Activated CD8-positive, alpha-beta memory T cell treated with anti-CD3 and anti-CD28 coated beads, Interleukin-2, amount 50 U/mL, for 4 hours (primary cell): ENCODE data around the gene NBEA.

ENCODE experiments used
- DNase-seq: peaks from one replicate; pipeline ENCODE4 v3.0.0-alpha.2; 2020

The NBEA gene

DNA sequence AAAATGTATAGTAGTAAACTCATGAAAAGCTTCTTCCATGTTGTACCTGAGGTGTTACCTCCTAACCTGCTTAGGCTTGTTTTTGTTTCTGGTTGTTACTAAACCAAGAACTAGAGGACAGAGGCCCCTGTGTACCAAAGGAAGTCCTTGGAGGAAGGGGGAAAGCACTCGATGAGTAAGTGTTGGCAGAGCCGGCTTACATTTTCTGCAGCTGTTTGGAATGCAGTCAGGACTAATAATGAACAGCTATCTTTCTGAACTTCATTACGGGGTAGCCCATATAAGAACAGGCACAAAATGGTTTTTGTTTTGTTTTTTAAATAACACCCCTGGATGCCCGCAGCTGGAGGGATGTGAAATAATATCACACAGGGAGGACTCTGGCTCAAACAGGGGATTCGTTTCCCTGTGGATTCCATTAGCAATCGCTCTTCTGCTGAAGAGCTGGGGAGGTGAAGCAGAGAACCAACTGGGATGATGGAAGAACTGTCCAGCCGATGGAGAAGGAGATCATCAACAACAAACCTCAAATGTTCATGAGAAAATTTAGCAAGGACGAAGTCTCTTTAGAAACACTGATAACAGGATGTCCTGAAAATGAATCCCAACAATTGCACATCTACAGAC lies 748.6 kb downstream of the NBEA start:
- DNase-seq, result no peak

DNA sequence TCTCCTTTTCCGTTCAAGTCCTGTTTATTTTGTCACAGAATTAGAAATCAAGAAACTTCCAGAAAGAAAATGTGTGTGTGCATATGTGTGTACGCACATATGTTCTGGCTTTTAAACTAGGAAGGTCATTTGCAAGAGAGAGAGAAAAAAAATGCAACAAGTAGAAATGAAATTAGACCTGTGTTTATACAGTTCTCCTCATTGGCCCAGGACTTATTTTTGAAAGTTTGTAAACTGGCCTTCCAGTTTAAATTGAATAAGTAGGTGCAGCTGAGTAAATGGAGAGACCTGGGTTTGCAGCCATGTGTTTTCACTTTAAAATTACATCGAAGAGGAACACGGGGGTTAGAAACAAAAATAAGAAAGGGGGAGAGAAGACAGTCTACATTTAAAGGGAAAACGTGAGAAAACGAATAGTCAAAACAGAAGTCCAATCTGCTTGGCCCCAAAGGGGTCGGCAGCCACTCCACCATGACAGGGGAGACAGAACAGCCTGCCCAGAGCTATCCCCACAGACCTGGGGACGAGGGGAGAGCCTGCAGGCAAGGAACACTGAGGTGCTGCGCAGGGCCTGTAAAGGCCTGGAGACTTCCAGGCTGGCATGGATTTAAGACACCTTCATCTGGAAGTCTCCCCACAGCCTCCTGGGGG lies 751.2 kb downstream of the NBEA start:
- no peak for DNase-seq

DNA sequence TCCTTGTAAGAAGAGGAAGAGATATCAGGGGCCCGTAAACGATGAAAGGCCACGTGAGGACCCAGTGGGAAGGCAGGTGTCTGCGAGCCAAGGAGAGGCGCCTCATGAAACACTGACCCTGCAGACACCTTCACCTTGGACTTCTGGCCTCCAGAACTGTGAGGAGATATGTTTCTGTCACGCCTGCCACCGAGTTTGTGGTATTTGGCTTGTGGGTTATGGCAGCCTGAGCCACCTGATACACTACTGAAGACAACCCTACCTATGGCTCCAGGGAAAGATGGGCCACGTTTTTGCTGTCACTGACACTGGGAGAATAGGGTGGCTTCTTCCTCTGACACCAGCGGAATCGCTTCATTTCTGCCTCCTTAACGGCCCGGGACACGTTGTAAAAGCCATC lies 752.0 kb downstream of the NBEA start:
- no peak for DNase-seq

GRCh38 chr13:35694549-35695447 lies 752.7 kb downstream of the NBEA start:
- DNase-seq, result no peak

DNA sequence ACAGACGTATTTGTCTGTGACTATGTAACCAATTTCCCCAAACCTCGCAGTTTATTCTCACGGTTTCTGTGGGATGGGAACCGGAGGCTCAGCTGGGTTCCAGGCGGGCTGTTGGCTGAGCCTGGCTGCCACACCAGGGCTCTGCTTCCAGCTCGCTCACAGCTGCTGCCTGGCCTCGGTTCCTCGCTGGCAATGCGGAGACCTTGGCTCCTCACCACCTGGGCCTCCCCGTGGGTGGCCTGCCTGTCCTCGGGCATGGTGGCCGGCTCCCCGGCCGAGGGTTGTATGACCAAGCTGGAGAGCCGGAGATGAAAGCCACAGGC lies 753.3 kb downstream of the NBEA start:
- no peak for DNase-seq

DNA sequence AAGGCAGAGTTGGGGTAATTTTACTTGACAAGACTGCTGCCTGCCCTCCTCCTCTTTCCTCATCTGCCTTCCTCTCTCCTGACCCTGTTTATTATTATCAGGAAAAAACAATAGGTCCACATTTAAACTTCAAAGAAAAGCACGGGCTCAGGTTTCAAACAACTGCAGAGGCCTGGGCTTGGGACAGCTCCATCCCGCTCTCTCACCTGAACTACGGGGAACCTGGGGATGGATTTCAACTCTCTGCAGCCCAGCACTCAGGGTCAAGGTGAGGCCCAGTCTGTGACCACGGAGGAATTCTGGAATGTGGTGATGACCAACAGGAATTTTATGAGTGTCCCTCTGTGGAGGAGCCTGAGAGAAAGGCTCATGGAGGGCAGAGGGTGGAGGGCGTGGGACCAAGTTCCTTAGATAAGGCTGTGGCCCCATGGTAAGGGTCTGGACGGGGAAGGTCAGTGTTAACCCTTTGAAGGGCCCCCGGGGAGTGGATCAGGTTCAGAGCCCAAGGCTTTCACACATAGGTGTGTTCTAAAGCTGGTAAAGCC lies 755.2 kb downstream of the NBEA start:
- DNase-seq, result no peak

- no peak for DNase-seq
Measured at GRCh38 chr13:35698911-35699576, 757.0 kb downstream of the NBEA start.

DNA sequence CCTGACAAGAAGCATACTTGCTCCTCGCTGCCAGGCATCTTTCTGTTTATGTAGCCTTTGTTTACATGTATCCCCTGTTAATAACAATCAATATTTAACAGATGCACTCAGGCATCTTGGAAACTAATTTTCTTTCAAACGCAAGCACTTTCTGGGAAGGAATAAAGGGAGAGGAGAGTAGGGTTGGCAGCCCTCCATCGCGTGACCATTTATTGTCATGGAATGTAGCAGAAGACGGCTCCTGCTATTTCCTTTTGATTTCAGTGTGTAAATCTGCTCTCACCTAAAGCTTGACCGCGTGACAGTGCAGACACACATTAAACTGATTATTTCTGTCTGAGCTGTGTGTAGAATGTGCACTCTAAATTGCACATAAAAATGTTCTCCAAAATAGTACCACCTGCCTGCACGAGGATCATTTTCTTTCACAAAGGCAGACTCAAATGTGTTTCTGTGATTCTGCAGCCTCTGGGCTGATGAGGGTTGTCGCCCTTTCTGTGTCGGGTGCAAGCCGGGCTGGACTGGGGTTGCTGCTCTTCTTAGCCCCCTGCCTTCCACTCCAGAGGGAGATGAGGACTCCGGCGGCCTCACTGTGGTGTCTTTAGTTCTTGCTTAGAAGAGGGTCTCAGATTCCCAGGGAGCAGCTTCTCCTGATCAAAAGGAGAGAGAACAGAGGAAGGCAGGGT lies 757.9 kb downstream of the NBEA start:
- no peak for DNase-seq

DNA sequence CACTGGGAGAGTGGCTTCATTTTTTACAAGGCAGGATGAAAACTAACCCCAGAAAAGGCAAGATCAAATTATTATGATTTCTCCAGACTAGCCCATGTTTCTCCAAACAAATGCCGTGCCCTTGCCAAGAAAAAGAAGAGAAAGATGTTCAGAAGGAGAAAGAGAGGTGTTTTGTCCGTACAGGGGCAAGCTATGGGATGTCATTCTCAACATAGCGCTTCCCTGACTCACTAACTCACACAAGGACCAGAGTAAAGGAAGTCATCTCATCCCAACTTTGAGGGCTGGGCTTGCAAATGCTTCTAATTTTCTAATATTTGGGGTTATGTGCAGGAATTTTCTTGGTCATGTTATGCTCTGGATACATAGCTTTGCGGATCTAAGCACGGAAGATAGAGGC lies 758.6 kb downstream of the NBEA start:
- DNase-seq, result no peak

DNA sequence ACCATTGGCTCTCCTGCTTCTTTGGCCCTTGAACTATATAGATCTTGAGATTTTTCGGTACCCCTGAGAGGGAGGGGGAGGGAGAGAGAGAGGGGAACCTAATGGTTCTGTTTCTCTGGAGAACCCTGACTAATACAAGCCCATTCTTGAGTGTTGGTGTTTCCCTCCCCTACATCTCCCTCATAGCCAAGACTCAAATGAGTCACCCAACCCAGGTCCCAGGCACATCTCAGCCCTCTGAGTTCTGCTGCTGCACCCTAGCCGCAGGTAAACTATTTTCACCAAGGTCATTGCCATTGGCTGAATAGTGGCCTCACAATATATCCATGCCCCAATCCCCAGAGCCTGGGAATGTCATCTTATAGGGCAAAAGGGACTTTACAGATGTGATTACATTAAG lies 760.2 kb downstream of the NBEA start:
- no peak for DNase-seq

- DNase-seq, result no peak
Measured at GRCh38 chr13:35703061-35703460, 761.0 kb downstream of the NBEA start.

DNA sequence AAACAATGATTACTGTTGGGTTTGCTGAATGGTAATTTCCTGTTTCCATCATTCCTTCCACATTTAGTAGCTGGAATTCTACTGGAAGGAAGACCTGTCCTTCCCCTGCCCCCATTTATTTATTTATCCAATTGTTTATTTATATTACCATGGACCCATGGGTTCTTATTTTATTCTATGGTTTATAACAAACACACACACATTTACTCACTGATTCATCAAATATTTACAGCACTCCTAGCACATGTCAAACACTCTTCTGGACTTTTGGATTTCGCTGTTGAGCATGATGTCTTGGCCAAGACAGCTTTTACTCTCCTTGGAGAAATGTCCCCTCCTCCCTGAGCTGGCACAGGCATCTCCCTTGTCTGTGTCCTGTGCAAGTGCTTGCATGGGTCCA lies 762.3 kb downstream of the NBEA start:
- no peak for DNase-seq

DNA sequence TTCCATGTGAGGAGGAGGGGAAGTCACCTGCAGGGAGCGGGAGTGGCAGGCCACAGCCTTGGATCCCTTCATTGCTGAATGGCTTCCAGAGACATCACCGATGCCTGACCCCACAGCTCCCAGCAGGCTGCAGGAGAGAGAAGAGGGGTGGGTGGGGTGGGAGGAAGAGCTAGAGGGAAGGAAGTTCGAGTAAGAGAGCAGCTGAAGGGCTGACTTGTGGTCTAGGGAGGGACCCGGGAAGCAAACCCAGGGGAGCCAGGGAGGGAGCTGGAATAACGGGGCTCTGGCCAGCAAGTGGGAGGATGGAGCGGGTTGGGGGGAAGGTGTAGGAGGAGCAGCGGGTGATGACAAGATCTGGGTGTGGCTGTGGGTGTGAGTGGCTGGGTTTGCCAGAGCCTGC lies 764.2 kb downstream of the NBEA start:
- DNase-seq, result no peak

DNA sequence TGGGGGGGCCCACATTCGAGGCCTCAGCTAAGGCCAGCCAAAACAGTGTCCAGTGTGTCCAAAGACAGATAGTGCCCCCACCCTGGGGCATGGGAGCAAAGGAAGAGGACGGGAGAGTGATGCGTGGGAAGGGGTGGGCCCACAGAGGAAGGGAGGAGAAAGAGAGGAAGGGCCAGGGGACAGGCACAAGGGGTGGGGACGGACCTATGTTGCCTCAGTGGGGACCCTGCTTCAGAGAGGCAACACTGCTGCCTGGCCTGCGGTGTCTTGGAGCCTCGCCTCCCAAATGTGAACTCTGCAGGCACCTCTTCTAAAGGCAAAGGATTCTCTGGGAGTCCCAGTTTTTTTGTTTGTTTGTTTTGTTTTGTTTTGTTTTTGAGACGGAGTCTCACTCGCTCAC lies 764.7 kb downstream of the NBEA start:
- DNase-seq, result no peak

- no peak for DNase-seq
Measured at GRCh38 chr13:35711909-35712308, 769.8 kb downstream of the NBEA start.

- no peak for DNase-seq
Measured at GRCh38 chr13:35712907-35713761, 771.1 kb downstream of the NBEA start.

DNA sequence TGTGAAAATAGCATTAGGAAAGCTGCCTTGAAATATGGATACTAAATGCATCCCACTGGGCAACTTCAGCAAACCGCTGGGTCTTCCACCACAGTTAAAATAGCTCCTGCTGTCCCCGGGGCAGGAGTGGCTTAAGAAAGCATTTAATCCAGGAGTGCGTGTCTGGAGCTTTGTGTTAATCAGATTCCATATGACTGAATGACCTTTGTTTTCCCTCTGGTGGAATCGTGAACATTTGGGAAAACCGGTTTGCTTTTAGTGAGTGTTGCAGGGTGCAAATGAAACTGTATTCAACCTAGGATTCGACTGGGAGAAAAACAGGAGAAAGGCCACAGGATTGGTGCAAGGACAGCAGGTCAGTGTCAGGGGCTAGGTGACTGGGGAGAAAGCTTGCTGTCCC lies 772.1 kb downstream of the NBEA start:
- DNase-seq, result no peak

DNA sequence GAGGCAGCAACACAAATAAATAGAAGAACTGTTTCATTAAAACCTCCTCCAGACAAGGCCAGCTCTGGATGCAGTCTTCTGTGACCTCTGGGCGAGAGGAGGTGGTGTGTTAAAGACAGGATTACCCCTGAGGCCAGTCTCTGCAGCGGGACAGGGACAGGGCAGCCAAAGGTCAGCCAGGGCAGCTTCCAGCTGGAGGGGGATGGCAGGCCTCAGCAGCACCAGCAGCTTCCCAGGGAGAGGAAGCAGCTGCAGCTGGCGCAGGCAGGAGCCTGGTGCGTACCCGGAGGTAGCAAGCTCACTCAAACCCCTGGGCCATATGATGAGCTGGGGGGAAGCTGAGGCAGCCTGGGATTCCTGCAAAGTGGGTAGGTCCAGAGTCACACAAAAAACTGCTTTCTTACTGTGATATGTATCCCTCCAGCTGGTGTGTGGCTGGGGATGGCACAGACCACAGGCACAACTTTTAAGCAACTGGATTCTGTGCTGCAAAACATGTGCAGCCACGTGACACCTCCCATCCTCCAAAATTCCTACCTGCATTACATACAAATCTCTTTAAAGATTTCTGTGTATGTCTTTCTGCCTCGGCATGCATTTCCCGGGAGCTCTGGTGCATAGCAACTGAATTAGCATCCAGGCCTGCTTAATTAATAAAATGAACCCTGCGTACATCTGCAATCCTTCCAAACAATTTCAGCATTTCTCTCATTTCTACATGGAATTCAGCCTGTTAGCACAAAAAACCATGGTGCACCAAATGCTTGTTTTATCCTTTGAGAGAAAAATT lies 772.7 kb downstream of the NBEA start:
- DNase-seq, result no peak

DNA sequence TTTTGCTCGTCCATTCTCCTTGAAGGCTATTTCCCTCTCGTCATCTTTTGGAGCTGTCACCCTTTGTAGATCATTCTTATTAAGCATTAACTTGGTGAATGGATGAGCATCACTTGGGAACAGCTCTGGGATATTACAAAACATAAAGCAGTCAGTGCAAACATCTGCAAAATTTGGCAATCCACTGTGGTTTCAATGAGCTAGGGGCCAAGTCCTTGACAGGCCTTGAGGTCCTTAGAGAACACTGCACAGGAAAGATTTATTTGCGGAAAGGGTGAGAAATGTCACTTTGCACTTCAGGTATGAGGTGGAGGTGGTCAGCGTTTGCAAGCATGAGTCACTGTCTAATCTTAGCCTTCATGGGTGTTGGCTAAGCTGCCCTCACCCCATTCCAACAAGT lies 774.1 kb downstream of the NBEA start:
- no peak for DNase-seq

- DNase-seq, result no peak
Measured at GRCh38 chr13:35716729-35717128, 774.7 kb downstream of the NBEA start.

GRCh38 chr13:35718084-35718483 lies 776.0 kb downstream of the NBEA start:
- no peak for DNase-seq
